Small intestine (tissue), 7 donors: ENCODE data around the gene SH3RF3. TPM values are rescaled to one million over a fixed set of nuclear protein-coding genes. Genes with fewer than 3 reads are reported as not detected.

Source experiments
- DNase-seq, 2 donors: peaks; one replicate each; pipeline versions ENCODE4 v3.0.0 to v3.0.0-alpha.2; 2013
- FAIRE-seq: peaks from 2 replicates; lab custom pipeline; 2012; peaks lifted over from hg19 to GRCh38; lab: Jason Lieb, UNC
- H3K27ac ChIP-seq, 3 donors: one replicate each; pipeline ENCODE4 v1.5.1; 2013; ENCODE audit warnings: low read length in 2 of 3, mild to moderate bottlenecking in 2 of 3, control low read depth in 1 of 3, inconsistent platforms in 1 of 3, low read depth in 1 of 3, moderate library complexity in 1 of 3
- H3K27me3 ChIP-seq, 3 donors: one replicate each; pipeline ENCODE4 v1.6.1; 2013; ENCODE audit warnings: low read length in 3 of 3, inconsistent platforms in 1 of 3; ENCODE audit not compliant: control insufficient read depth in 3 of 3, insufficient read depth in 3 of 3
- H3K36me3 ChIP-seq, 3 donors: one replicate each; pipeline ENCODE4 v1.6.1; 2013; ENCODE audit warnings: low read length in 3 of 3, inconsistent platforms in 1 of 3, low read depth in 1 of 3, mild to moderate bottlenecking in 1 of 3, moderate library complexity in 1 of 3; ENCODE audit not compliant: control insufficient read depth in 3 of 3, insufficient read depth in 2 of 3
- H3K4me1 ChIP-seq, 3 donors: one replicate each; pipeline ENCODE4 v1.6.1; 2013; ENCODE audit warnings: low read length in 2 of 3, inconsistent platforms in 1 of 3, low read depth in 1 of 3, mild to moderate bottlenecking in 1 of 3, moderate library complexity in 1 of 3; ENCODE audit not compliant: control insufficient read depth in 3 of 3, insufficient read depth in 2 of 3
- H3K4me3 ChIP-seq, 3 donors: one replicate each; pipeline ENCODE4 v1.5.1; 2013; ENCODE audit warnings: low read length in 3 of 3, control low read depth in 1 of 3, inconsistent platforms in 1 of 3, low read depth in 1 of 3, mild to moderate bottlenecking in 1 of 3, moderate library complexity in 1 of 3
- H3K9me3 ChIP-seq, 2 donors: one replicate each; pipeline ENCODE4 v1.6.1; 2013; ENCODE audit warnings: low read depth in 1 of 2, low read length in 1 of 2; ENCODE audit not compliant: control insufficient read depth in 2 of 2, insufficient read depth in 1 of 2
- WGBS, 3 donors: extraction: QIAGEN DNeasy Blood & Tissue Kit; methylation state at CpG; one replicate each; pipeline ENCODE4 v1.1.7; 2013; 5-methylcytosine and 5-hydroxymethylcytosine counted together
- polyA plus RNA-seq, 4 donors: library from polyadenylated mRNA; stranded (reverse) in 3 of 4; unstranded in 1 of 4; fragments of 200-250 nt in 3 of 4; fragments of 120-200 nt in 1 of 4; gene quantifications; one replicate each; pipeline versions ENCODE4 v1.2.1 to v1.2.3, GENCODE V29; 2013
- donor health status: healthy with polysubstance abuse.
- donor health status: control.
- donor health status: control.
- donor health status: Bipolar disorder and iron deficiency.
- donor health status: healthy.

SH3RF3 gene
- polyA plus RNA-seq, 4 donors, result 0.22 to 3.9 (median 1.2) TPM

- WGBS, 3 donors, result 88 to 93% (median 90%) methylated on average over 4 of the region's 4 CpGs
- no peak overlapping the region for H3K27ac ChIP-seq
- FAIRE-seq, result no peak
- H3K27me3 ChIP-seq, result peaks cover 0 to 4% (median 0%) of the 10 kb centered on the region in 3 donors
- H3K9me3 ChIP-seq, result no peaks in the 10 kb centered on the region
- no peak overlapping the region for H3K4me3 ChIP-seq
- no peaks in the 10 kb centered on the region for H3K4me1 ChIP-seq
- peaks cover 0 to 2% (median 0%) of the 10 kb centered on the region in 3 donors for H3K36me3 ChIP-seq
- no peak for DNase-seq
Observed at GRCh38 chr2:109460553-109461324, 331.7 kb downstream of the SH3RF3 start.

GRCh38 chr2:109463236-109463635, 334.2 kb downstream of the SH3RF3 start:
- FAIRE-seq (no peak), DNase-seq (no peak)
- Histone ChIP-seq H3K4me1 (no peaks in the 10 kb centered on the region), H3K4me3 (no peak overlapping the region), H3K9me3 (no peaks in the 10 kb centered on the region), H3K27ac (no peak overlapping the region), H3K36me3 (peaks cover 0 to 2% (median 0%) of the 10 kb centered on the region in 3 donors), H3K27me3 (peaks cover 0 to 4% (median 0%) of the 10 kb centered on the region in 3 donors)
- 75 to 80% (median 77%) methylated on average over 6 of the region's 6 CpGs for WGBS, 3 donors

DNA sequence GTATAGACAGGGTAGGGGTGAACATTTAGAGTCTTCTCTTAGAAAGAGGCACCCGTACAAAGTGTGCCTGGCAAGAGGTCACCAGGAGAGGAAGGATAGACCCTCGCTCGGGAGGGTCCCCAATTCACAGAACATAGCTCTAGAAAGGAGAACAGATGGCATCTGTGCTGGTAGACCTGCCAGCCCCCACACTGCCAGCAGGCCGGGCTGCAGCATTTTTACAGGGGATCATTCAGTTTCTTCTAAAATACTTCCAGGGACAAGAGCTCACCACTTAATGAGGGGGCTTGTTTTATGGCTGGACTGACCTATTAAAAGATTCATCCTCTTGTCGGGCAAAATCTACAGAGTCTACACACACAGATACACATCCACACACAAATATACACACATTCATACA, 334.9 kb downstream of the SH3RF3 start:
- WGBS, 3 donors, result 87 to 94% (median 88%) methylated on average over 5 of the region's 5 CpGs
- DNase-seq (no peak), FAIRE-seq (no peak)
- Histone ChIP-seq H3K4me3 (no peak overlapping the region), H3K27me3 (peaks cover 0 to 4% (median 0%) of the 10 kb centered on the region in 3 donors), H3K27ac (no peak overlapping the region), H3K36me3 (no peaks in the 10 kb centered on the region), H3K9me3 (no peaks in the 10 kb centered on the region), H3K4me1 (no peaks in the 10 kb centered on the region)

GRCh38 chr2:109466674-109467575, 337.9 kb downstream of the SH3RF3 start:
- Histone ChIP-seq H3K27ac (no peak overlapping the region), H3K4me3 (no peak overlapping the region), H3K4me1 (no peaks in the 10 kb centered on the region), H3K36me3 (no peaks in the 10 kb centered on the region), H3K27me3 (no peaks in the 10 kb centered on the region), H3K9me3 (no peaks in the 10 kb centered on the region)
- FAIRE-seq (no peak), DNase-seq (no peak)
- WGBS, 3 donors, result 85 to 89% (median 86%) methylated on average over 8 of the region's 8 CpGs

DNA sequence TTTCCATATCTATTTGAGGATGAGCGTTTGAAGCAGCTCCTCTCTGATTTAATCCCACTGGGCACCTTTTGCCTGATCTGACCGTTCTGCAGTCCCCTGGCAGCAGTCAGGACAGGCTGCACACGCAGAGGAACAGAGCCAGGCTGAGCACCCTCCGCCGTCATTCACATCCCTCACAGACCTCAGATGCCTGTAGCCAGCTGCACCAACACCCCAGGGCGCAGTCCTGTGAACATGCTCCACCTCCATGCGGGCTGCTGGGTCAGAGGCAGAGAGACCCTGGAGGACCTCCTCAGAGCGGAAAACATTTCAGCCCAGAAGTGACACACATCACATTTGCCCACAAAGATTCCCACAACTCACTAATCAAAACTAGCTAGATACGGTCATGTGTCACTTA, 338.7 kb downstream of the SH3RF3 start:
- DNase-seq (no peak), FAIRE-seq (no peak)
- 91 to 95% (median 93%) methylated on average over 9 of the region's 9 CpGs for WGBS, 3 donors
- Histone ChIP-seq H3K36me3 (no peaks in the 10 kb centered on the region), H3K27ac (no peak overlapping the region), H3K4me3 (no peak overlapping the region), H3K27me3 (no peaks in the 10 kb centered on the region), H3K4me1 (no peaks in the 10 kb centered on the region), H3K9me3 (no peaks in the 10 kb centered on the region)

GRCh38 chr2:109468893-109469292, 339.9 kb downstream of the SH3RF3 start:
- no peak for DNase-seq
- WGBS, 3 donors, result 89 to 94% (median 91%) methylated on average over 7 of the region's 7 CpGs

DNA sequence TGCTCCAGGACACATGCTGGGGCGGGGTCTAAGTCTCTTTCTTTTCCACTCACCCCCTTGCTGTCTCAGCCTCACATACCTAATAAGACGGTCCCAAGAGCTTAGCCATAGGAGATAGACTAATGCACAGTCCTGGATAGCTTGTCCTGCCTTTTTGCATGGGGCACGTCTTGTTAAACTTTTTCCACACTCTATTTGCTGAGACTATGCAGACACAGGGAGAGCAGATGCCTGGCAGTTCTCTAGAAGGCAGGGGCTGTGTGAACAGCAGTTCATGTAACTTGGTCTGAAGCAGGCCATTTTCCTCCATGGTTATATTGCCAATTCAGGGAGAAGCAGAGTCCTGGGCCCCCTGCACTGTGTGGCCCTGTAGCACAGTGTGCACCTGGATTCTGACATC, 342.7 kb downstream of the SH3RF3 start:
- Histone ChIP-seq H3K9me3 (no peaks in the 10 kb centered on the region), H3K36me3 (no peaks in the 10 kb centered on the region), H3K4me3 (no peak overlapping the region), H3K4me1 (no peaks in the 10 kb centered on the region), H3K27me3 (no peaks in the 10 kb centered on the region), H3K27ac (no peak overlapping the region)
- FAIRE-seq, result no peak
- 87 to 91% (median 91%) methylated on average over 3 of the region's 3 CpGs for whole genome bisulfite sequencing, 3 donors
- DNase-seq, result no peak

More at GRCh38 chr2:109468893-109469292, 339.9 kb downstream of the SH3RF3 start:
- Histone ChIP-seq H3K4me3 (no peak overlapping the region), H3K9me3 (no peaks in the 10 kb centered on the region), H3K27ac (no peak overlapping the region), H3K4me1 (no peaks in the 10 kb centered on the region), H3K27me3 (no peaks in the 10 kb centered on the region), H3K36me3 (no peaks in the 10 kb centered on the region)
- FAIRE-seq, result no peak

DNA sequence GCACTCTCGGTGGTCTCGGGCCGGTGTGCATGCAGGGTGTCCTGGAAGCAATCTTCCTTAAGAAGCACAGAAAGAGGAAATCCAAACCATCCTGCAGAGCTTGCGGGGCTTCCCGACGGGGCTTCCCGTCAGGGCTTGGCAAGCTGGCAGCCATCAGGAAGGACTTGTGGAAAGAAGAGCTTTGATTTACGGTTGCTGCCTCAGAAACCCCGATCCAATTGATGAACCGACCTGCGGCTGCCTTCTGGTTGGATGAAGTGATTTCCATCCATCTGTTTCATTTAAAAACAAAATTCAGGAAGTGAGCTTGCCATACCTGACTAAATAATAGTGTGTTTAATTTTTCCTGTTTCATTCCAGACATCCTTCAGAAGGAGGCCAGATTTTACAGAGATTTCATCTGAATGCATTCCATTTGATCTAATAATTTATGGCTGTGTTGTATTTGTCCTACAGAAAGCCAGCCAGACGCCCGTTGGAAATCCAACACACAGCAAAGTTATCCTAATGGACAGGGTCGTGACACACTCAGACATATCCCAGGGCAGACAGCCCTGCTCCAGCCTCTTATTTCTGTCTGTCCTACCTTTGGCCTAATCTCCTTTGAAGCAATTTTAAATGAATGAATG, 343.4 kb downstream of the SH3RF3 start:
- Histone ChIP-seq H3K9me3 (no peaks in the 10 kb centered on the region), H3K27ac (no peak overlapping the region), H3K4me1 (no peaks in the 10 kb centered on the region), H3K27me3 (no peaks in the 10 kb centered on the region), H3K36me3 (no peaks in the 10 kb centered on the region), H3K4me3 (no peak overlapping the region)
- DNase-seq (no peak), FAIRE-seq (no peak)
- WGBS, 3 donors, result 76 to 87% (median 79%) methylated on average over 14 of the region's 14 CpGs
